ENCODE results near the gene KIF23.

- no peak for TF ChIP-seq FOXM1 (IDR thresholded peaks at IDR 0.05; ENCODE audit: borderline replicate concordance, low read depth)
- no peak for TF ChIP-seq YY1 (IDR thresholded peaks at IDR 0.05; ENCODE audit: low read depth)
- no peak for TF ChIP-seq TAF1 (IDR thresholded peaks at IDR 0.05; ENCODE audit: low read depth)
- TF ChIP-seq MAX (IDR thresholded peaks at IDR 0.05) = no peak
- TF ChIP-seq EP300 (IDR thresholded peaks at IDR 0.05; ENCODE audit: borderline replicate concordance) = no peak
- TF ChIP-seq TEAD4 (IDR thresholded peaks at IDR 0.05) = no peak
- TF ChIP-seq NFIC (IDR thresholded peaks at IDR 0.05) = no peak
- TF ChIP-seq CEBPB (IDR thresholded peaks at IDR 0.05) = no peak
- no peak for TF ChIP-seq CREB1 (IDR thresholded peaks at IDR 0.05; ENCODE audit: low read depth)
- TF ChIP-seq, protein P1, sequence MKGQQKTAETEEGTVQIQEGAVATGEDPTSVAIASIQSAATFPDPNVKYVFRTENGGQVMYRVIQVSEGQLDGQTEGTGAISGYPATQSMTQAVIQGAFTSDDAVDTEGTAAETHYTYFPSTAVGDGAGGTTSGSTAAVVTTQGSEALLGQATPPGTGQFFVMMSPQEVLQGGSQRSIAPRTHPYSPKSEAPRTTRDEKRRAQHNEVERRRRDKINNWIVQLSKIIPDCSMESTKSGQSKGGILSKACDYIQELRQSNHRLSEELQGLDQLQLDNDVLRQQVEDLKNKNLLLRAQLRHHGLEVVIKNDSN (IDR thresholded peaks at IDR 0.05) = no peak
- TF ChIP-seq REST (IDR thresholded peaks at IDR 0.05; ENCODE audit: low read depth) = no peak
- no peak for TF ChIP-seq RAD21 (IDR thresholded peaks at IDR 0.05; ENCODE audit: low read depth)
Measured at GRCh38 chr15:69482686-69483256, 68.6 kb downstream of the KIF23 start.

Data from Ishikawa (cell line).